AG04449 (cell line): Measurements from ENCODE around the gene SGMS1.

ENCODE experiments used
- CTCF ChIA-PET: fragments of 350-600 bp; formaldehyde crosslinking; extraction: SDS; loops from one replicate; lab custom pipeline; 2021; ENCODE audit warnings: antibody characterized with exemption; lab: Yijun Ruan, JAX
- POLR2A ChIA-PET: fragments of 400-600, 350-600 bp; formaldehyde crosslinking; extraction: SDS; loops from one replicate; lab custom pipeline; 2020; ENCODE audit warnings: antibody characterized with exemption, inconsistent platforms; lab: Yijun Ruan, JAX
- DNase-seq: peaks from one replicate; pipeline ENCODE4 v3.0.0-alpha.2; 2010; ENCODE audit warnings: low read depth, low spot score
- H3K4me3 ChIP-seq: 2 replicates; pipeline ENCODE4 v1.5.1; 2011; ENCODE audit warnings: low read depth, mild to moderate bottlenecking, control low read depth, low read length
- TF ChIP-seq, protein P1 (sequence below): IDR thresholded peaks from one replicate; pipeline ENCODE4 v1.5.1; 2011; ENCODE audit warnings: mild to moderate bottlenecking, moderate library complexity, low read length, control low read depth, inconsistent platforms; ENCODE audit not compliant: insufficient read depth; ENCODE audit errors: missing control alignments

The SGMS1 gene

DNA sequence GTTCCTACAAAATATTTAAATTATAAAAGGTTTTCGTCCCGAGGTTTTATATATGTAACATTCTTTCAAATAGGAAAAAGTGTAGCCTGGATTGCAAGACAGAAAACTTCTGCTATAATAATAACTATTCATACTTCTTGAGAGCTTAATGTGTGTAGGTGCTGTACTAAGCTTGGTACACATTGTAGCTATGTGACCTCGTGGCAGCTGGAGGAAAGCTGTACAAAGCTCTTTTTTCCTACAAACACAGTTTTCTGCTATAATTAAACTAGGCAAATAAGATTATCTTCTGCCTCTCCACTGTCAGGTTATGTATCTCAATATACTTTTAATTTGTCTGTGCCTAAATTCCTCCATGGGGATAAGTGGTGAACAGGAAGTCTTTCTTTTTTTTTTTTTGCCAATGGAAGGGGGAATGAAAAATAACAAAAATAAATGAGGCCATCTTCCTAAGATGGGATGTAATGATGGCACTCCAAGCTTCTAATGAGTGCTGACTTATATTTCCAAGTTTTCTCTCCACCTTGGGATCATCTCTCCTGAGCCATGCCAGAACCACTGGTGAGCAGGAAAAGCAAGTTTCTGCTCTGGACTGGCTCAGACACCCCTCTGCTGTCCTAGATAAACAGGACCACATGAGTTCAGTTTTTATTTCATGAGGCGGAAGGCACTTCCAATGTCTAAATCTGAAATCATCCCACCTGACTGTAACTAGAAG is 9.9 kb downstream of the SGMS1 start:
- CTCF ChIA-PET = interaction anchor here (1.0 to 2.9 kb wide), 4 partner anchors 8 to 194 kb away, joined by 3 to 16 read pairs (median 4); no protein-coding TSS in a partner anchor
- TF ChIP-seq, protein P1, sequence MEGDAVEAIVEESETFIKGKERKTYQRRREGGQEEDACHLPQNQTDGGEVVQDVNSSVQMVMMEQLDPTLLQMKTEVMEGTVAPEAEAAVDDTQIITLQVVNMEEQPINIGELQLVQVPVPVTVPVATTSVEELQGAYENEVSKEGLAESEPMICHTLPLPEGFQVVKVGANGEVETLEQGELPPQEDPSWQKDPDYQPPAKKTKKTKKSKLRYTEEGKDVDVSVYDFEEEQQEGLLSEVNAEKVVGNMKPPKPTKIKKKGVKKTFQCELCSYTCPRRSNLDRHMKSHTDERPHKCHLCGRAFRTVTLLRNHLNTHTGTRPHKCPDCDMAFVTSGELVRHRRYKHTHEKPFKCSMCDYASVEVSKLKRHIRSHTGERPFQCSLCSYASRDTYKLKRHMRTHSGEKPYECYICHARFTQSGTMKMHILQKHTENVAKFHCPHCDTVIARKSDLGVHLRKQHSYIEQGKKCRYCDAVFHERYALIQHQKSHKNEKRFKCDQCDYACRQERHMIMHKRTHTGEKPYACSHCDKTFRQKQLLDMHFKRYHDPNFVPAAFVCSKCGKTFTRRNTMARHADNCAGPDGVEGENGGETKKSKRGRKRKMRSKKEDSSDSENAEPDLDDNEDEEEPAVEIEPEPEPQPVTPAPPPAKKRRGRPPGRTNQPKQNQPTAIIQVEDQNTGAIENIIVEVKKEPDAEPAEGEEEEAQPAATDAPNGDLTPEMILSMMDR = no peak
- POLR2A ChIA-PET = no interaction called here
- DNase-seq = no peak
- no peak overlapping the region for H3K4me3 ChIP-seq

DNA sequence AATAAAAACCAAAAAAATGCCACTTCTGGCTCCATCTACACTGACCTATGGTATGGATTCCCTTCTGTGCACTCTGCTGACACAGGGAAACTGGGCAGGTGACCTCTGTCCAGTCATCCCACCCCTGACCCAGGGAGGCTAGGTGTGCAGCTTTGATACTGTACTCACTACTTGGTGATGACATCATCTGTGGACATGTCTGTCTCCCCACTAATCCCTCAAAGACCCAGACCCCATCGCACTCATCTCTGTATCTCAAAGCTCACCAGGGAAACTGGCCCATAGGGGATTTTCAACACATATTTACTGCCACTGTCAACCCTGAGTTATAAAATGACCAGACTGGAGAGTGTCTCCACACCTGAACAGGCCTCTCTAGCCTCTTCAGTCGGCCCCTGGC is 10.6 kb downstream of the SGMS1 start:
- ChIA-PET POLR2A (no interaction called here), CTCF (interaction anchor here (1.3 to 2.9 kb wide), 2 partner anchors 9 to 41 kb away, joined by 3 to 16 read pairs; no protein-coding TSS in a partner anchor)
- H3K4me3 ChIP-seq = no peak overlapping the region
- TF ChIP-seq, protein P1 = no peak
- no peak for DNase-seq

DNA sequence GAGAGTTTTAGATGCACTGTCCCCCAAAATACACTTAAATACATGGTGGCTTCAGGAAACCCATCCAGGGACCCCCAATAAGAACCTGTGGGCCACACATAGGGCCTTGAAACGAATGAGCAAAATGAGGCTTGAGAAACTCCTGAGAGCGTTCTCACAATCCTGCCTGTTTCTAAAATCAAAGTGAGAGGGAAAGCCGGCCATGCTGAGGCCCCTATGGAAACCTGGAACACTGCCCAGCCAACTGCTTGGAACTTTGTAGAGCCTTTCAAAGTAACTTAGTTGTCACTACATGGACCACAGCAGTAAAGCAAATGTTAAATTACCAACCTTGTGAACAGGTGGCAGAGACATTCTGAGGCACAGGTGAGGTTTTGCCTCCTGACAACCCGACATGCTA is 13.4 kb downstream of the SGMS1 start:
- no peak overlapping the region for H3K4me3 ChIP-seq
- DNase-seq = no peak
- CTCF ChIA-PET = no interaction called here
- POLR2A ChIA-PET = no interaction called here
- TF ChIP-seq, protein P1 = no peak

DNA sequence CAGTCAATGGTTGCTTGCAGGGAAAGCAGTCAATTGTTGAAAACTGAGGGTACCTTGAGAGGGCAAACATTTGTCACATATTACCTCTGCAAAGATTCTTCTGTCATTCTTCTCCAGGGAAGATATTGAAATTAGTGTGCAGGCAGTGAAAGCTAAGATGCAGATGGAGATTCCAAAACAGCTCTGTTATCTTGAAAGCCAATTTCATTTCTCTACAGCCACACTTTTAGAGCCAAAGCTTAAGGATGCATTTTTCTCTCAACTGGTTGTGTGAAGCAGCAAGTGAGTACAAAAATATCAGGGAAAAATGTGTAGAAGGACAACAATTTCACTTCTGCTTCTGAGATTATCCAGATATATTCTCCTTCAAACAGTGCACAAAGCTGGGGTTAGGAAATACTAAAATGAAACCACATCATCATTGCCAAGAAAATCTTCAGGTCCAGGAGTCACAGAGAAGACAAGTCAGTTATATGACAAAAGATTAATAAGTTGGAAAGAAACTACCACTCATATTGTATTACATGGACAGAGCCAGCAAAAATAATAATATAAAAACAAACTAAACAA is 16.3 kb downstream of the SGMS1 start:
- TF ChIP-seq, protein P1 = no peak
- CTCF ChIA-PET = no interaction called here
- no peak for DNase-seq
- H3K4me3 ChIP-seq = no peak overlapping the region
- POLR2A ChIA-PET = no interaction called here

DNA sequence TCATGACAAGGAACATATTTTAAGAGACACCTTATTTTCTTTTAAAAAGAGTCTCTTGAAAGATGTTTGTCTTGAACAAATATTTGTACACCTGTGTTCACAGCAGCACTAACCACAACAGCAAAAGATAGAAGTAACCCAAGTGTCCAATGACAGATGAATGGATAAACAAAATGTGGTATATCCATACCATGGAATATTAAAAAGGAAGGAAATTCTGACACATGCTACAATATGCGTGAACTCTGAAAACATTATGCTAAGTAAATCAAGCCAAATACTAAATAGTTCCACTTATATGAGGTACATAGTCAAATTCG is 17.8 kb downstream of the SGMS1 start:
- no peak for DNase-seq
- TF ChIP-seq, protein P1 = no peak
- no peak overlapping the region for H3K4me3 ChIP-seq
- POLR2A ChIA-PET = interaction anchor here (0.6 to 0.7 kb wide), 3 partner anchors 44 to 289 kb away, joined by 3 to 4 read pairs (median 3); no protein-coding TSS in a partner anchor
- CTCF ChIA-PET = no interaction called here

DNA sequence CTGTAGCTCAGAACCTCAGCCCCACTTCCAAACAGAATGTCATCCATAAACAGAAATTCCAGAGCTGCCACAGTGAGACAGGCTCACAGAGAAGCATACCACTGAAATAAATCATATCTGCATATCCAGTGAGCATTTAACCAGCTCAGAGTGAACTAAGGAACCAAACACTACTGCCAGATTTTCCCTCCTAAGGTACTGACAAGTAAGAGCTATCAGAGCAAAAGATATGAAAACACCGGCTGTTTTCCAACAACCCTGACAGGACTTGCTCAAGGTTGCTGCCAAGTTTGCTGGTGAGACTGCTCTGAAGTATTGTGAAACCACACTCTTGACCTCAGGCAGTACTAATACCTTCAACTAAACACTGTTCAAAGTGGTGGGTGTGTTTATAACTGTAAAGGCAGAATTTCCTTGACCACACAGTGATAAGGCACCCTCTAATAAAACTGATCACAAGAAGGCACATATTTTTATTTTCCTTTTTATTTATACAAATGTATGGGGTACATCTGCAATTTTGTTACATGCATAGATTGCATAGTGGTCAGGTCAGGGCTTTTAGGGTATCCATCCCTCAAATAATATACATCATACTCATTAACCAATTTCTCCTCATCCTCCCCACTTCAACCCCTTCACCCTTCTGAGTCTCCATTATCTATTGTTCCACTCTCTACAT is 18.3 kb downstream of the SGMS1 start:
- CTCF ChIA-PET = no interaction called here
- H3K4me3 ChIP-seq = no peak overlapping the region
- TF ChIP-seq, protein P1 = no peak
- POLR2A ChIA-PET = interaction anchor here (0.6 to 1.0 kb wide), 7 partner anchors 17 to 288 kb away, joined by 3 to 6 read pairs (median 3); no protein-coding TSS in a partner anchor
- DNase-seq = peak; percentile 92
